GM18951 (cell line): Measurements from ENCODE around the gene GRID1.

Experiments used
- POLR2A ChIP-seq: IDR thresholded peaks from 4 replicates; pipeline ENCODE4 v1.6.1; 2011; ENCODE audit warnings: mild to moderate bottlenecking; ENCODE audit not compliant: insufficient read length, insufficient read depth; ENCODE audit errors: extremely low read depth
- in situ Hi-C: fragments of 300-500 bp; cut with MboI; formaldehyde crosslinking; loops from one replicate; pipeline ENCODE4 v1.12.0; 2022; ENCODE audit warnings: low sequenced_read_pairs, mixed read lengths, inconsistent platforms; ENCODE audit not compliant: unreplicated experiment

Gene GRID1

GRCh38 chr10:86388119-86388704, 21.6 kb upstream of the GRID1 start:
- in situ Hi-C loops = no loop called here
- no peak for TF ChIP-seq POLR2A

GRCh38 chr10:86387178-86387794, 20.7 kb upstream of the GRID1 start:
- in situ Hi-C loops = no loop called here
- no peak for TF ChIP-seq POLR2A

- TF ChIP-seq POLR2A = no peak
- in situ Hi-C loops = no loop called here
These were observed 19.2 kb upstream of the GRID1 start for GRCh38 chr10:86385806-86386205.

DNA sequence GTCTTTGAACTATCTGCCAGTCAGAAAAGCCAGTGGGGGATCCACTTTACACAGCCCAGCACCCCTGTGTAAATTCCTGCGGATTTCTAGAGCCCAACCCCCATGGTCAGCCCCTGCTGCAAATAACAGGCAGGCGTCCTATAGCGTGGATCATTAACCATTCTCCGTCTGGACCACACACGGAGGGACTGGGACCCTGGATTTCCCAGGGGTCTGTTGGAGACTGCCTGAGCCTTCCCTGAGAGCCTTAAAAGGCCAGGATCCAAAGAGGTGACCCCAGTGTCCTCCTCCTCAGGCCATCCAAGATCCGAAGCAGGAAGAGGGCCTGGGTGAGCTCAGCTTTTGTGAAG, 11.2 kb upstream of the GRID1 start:
- TF ChIP-seq POLR2A = no peak
- in situ Hi-C loops = no loop called here

DNA sequence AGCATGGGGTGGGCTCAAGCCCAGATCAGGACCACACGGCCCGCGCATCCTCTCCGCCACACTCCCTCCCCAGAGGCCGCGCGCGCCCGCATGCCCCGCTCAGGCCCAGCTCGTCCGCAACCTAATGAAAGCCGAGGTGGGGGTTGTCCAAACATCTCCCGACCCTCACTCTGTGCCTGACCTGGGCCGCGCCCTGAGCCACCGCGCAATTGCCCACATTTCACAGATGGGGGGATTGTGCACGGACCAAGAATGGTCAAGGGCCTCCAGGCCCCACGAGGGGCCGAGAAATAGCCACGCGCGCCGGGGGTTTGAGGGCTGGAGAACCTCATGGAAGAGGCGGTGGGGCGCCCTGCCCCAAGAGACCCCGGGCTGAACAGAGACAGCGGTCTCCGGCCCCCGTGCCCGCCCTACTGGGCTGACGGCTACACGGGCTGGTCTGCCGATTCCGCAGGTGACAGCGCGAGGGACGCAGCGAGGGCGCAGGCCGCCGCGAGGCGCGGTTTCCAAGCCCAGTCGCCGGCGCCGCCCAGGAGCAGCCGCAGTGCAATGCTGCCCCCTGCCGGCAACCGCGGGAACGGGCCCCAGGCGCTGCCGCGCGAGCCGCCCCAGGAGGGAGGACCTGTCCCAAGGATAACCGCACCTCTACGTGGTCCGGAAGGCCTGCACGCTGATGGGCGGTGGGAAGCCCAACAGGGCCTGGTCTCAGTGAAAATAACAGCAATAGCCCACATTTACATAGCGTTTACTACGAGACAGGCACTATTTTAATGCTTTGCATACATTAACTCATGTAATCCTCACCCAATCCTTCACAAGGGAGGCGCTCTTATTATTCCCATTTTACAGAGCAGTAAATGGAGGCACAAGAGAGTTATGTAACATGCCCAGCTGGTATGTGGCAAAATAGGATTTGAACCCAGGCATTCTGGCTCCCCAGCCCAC, 10.5 kb upstream of the GRID1 start:
- in situ Hi-C loops = no loop called here
- no peak for TF ChIP-seq POLR2A

GRCh38 chr10:86376403-86376802, 9.8 kb upstream of the GRID1 start:
- in situ Hi-C loops = no loop called here
- no peak for TF ChIP-seq POLR2A

DNA sequence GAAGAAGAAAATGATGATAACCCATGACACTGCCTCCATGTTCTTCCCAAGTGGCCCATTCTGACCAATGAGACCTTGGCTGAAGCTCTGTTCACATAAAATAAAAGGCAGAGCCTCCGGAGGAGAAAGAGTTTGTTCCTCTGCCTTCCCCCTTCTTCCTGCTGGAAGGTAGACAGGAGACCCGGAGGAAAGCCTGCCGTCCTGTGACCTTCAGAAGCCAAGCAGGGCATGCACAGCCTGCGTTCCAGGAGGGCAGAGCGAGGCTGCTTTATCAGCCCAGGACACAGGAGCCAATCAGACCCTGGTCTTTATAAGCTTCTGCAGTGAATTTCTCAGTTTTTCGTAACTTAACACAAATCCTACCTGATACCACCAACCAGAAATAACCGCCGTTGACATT, 8.6 kb upstream of the GRID1 start:
- TF ChIP-seq POLR2A = no peak
- in situ Hi-C loops = no loop called here

DNA sequence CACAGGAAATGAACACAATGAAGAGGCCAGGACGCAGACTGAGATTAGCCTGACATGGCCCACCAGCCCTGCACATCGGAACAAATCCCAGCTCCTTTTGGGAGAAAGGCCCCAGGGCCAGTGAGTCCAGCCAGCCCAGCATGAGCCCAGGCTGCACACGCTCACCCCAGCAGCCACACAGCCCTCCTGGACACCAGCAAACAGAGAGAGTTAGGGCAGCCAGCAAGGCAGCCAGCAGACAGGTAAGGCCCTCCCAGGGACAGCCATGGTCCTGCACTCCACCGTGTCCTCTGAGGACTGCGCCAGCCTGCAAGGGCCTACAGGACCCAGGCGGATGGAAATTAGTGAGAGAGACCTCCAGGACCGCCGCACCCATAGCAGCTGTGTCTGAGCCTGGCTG, 8.1 kb upstream of the GRID1 start:
- in situ Hi-C loops = no loop called here
- no peak for TF ChIP-seq POLR2A

DNA sequence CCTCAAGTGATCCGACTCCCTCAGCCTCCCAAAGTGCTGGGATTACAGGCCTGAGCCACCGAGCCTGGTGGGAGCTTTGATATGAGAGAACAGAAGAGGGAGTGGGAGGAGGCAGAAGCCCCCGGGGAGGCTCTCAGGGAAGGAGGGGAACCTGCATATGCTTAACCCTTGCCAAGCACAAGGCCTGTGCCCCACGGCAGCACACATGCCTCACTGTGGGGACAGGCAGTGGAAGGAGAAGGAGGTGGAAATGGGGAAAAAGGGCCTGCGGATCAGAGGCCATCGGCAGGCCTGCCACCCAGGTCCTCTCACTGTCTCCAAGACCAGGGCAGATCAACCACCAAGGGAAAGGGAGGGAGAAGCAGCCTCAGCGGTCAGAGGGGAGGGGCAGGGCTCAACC, 7.2 kb upstream of the GRID1 start:
- in situ Hi-C loops = no loop called here
- TF ChIP-seq POLR2A = no peak

GRCh38 chr10:86373251-86373650, 6.7 kb upstream of the GRID1 start:
- in situ Hi-C loops = no loop called here
- TF ChIP-seq POLR2A = no peak

DNA sequence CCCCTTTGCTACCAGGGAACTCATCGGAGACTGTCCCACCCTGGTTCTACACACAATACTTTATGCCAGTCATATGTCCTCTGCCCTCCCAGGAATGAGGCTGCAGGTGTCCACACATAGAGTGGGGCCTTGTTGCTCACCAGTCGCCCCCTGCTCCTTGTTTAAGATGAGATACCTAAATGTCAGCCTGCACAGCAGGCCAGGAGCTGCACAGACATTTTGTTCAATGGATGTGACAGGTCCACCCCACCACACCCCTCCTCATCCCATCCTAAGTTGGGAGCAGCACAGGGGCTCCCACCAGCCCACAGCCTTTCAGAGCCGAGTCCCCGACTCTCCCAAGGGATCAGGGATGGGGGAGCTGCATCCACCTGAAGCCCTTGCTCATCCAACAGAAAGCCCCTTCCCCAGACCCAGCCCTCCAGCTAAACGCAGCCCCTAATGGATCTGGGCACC, 6.2 kb upstream of the GRID1 start:
- no peak for TF ChIP-seq POLR2A
- in situ Hi-C loops = no loop called here

DNA sequence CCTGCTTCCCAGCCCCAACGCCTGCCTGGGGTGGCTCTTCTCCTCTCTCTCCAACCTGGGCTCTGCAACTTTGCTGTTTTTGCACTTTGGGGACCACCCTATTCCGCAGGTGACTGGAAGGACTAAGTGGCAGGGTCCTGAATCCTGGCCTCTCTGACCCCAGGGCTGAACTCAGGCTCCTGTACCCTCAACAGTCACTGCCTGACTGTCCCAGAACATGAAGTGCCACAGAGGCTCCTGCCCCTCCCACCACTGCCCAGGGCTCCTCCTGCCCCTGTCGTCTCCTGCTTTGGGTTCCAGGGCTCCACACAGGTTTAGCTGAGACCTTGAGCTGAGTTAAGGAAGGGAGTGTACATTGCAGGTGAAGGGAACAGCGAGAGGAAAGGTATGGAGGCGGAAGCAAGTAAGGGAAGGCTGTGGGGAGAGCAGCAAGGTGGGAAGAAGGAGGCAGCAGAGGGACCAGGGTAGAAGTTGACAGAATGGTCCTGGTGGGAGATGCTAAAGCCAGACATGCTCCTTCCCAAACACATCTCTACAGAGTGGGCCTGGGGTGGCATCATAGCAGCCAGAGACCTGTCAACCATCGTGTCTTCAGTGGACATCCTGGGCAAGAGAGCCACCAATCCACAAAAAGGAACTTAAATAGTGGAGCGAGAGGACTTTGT, 5.7 kb upstream of the GRID1 start:
- TF ChIP-seq POLR2A = no peak
- in situ Hi-C loops = no loop called here

- in situ Hi-C loops = no loop called here
- TF ChIP-seq POLR2A = no peak
These were observed 5.1 kb upstream of the GRID1 start for GRCh38 chr10:86371691-86372090.

- no peak for TF ChIP-seq POLR2A
- in situ Hi-C loops = no loop called here
These were observed 4.5 kb upstream of the GRID1 start for GRCh38 chr10:86371116-86371515.
